ENCODE data around the gene NEURL2.

NEURL2 gene

DNA sequence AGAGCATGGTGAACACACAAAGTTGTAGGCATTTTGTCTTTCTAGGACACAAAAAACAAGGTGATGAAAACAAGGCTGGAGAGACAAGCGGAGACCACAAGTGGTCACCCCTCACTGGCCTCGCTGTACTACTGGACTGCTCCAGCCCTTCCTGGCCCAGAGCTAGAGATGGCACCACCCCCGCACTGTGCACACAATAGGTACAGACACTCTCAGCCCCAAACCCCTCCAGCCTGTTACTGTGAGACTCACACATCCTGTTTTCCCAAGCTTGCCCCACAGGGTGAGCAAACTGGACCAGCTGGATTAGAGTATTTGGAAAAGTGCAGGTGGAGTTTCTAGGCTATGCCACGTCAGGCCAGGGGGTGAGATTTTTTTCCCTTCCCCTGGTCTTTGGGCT, 18.4 kb downstream of the NEURL2 start:
- DNase-seq (ENCODE audit: low read depth in 2 of 2): no peak

DNA sequence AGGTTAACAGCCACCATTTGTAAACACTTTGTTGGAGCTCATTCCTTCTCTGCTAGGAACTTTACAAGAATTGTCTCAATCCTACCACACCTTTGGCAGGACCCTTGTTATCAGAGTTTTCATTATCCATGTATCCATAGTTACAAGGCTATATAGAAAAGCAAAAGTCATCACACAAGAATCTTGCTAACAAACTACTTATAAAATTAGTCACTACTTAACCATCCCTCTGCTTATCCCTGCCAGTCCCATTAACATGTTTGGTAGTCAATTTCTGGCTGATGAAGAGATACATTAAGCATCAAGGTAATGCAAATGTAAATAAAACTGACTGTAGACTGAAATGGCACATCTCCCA, 23.2 kb downstream of the NEURL2 start:
- no peak for DNase-seq (ENCODE audit: low read depth in 2 of 2)

DNA sequence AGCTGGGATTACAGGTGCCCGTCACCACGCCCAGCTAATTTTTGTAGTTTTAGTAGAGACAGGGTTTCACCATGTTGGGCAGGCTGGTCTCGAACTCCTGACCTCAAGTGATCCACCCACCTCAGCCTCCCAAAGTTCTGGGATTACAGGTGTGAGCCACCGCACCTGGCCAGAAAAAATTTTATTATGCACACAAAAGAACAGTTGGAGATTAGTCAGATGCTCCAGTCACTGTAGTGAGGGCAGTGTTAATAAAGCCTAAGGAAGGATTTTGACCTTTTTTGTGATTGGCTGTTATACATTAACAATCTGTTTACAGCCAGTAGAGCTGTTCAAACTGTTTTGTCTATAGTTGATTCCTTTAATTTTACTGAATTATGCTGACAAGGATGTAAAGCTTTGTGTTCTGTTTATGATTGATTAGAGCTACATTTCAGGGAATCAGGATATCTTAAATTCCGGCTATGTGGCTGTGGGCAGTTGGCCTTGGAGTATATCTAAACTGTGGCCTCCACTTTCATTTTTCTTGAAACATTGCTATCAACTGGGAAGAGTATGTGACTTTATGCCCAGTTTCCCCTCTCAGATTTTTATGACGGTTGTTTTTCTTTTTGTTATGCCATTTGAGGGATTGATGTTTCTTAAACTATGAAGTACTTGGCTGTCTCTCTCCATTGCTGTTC, 23.7 kb downstream of the NEURL2 start:
- no peak for DNase-seq (ENCODE audit: low read depth in 2 of 2)

DNA sequence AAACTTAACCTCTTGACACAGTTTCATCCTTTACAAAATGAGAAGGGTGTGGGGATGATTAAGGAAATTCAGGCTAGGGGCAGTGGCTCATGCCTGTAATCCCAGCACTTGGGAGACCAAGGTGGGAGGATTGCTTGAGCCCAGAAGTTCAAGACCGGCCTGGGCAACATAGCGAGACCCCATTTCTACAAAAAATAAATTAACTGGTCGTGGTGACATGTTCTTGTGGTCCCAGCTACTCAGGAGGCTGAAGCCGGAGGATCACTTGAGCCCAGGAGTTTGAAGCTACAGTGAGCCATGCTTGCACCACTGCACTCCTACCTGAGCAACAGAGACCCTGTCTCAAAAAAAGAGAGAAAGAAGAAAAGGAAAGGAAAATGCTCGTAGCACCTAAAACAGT, 24.6 kb downstream of the NEURL2 start:
- DNase-seq (ENCODE audit: low read depth in 2 of 2): no peak

DNA sequence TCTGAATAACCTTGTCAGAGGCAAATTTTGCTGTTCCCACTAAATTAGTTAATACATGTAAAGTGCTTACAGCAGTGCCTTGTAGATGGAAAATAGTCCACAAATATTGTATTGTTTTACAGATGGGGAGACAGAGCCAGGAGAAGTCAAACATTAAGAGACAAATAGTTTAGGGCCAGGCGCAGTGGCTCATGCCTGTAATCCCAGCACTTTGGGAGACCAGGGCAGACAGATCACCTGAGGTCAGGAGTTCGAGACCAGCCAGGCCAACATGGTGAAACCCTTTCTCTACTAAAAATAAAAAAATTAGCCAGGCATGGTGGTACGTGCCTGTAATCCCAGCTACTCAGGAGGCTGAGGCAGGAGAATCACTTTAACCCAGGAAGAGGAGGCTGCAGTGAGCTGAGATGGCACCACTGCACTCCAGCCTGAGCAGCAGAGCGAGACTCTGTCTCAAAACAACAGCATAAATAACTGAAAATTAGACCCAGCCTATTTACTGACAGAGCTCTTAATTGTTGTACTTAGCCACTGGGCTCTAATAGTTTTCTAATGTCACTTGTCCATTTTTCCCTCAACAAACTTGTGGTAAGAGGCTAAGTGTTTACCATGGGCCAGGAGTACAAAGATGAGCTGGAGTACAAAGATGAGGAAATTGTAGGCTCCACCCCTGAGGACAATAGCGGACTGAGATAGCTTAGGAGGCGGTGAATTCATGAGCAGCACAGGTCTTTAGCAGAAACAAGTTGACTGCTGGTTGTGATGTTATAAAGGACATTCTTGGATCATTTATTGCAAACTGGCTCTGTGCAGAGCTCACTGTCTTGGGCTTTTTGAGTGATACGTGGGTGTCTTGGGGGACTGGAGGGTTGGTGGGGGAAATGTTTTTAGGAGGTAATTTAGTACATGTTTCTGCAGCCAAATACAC, 27.2 kb downstream of the NEURL2 start:
- DNase-seq (ENCODE audit: low read depth in 2 of 2): no peak

DNA sequence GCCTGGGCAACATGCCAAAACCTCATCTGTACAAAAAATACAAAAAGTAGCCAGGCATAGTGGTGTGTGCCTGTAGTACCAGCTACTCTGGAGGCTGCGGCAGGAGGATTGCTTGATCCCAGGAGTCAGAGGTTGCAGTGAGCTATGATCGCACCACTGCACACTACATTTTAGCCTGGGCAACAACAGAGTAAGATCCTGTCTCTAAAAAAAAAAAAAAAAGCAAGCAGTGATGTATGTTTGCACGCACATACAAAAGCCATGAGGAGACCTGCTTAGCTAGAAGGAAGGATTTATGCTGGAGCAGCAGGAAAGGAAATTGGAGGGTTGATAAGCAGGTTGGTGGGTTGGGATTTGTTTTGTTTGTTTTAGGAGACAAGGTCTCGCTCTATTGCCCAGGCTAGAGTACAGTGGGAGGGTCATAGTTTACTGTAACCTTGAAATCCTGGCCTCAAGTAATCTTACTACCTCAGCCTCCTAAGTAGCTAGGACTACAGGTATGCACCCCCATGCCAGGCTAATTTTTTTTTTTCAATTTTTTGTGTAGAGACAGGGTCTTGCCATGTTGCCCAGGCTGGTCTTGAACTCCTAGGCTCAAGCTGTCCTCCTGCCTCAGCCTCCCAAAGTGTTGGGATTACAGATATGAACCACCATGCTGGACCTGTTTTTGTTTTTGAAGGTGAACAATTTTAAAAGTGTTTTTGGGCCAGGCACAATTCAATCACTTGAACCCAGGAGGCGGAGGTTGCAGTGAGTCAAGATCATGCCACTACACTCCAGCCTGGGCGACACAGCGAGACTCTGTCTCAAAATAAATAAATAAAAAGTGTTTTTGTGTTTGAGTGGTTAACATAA, 29.6 kb downstream of the NEURL2 start:
- DNase-seq (ENCODE audit: low read depth in 2 of 2): no peak

DNA sequence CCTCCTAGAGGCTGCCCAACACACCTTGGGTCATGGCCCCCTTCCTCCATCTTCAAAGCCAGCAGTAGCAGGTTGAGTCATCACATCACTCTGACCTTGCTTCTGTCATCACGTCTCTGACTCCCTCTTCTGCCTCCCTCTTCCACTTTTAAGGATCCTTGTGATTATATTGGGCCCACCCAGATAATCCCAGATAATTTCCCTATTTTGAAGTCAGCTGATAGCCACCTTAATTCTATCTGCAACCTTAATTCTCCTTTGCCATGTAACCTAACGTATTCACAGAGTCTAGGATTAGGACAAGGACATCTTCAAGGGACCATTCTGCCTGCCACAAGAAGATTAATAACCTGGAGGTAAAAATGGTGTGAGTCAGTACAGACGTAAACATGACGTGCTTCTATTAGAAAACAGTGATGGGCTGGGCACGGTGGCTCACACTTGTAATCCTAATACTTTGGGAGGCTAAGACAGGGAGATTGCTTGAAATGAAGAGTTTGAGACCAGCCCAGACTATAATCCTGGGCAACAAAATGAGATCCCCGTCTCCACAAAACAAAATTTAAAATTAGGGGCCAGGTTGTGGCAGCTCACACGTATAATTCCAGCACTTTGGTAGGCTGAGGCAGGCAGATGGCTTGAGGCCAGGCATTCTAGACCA, 30.3 kb downstream of the NEURL2 start:
- DNase-seq (ENCODE audit: low read depth in 2 of 2): no peak

DNA sequence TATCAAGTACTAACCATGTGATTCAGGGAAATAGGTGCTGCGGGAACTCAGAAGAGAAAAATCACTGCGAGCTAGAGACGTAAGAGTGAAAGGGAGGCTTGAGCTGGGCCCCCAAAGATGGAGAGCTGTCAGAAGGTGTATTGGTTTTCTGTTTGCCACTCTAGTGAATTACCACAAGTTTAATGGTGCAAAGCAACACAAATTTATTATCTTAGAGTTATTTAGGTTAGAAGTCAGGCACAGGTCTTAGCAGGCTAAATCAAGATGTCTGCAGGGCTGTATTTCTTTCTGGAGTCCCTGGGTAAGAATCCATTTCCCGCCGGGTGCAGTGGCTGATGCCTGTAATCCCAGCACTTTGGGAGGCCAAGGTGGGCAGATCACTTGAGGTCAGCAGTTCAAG, 31.1 kb downstream of the NEURL2 start:
- no peak for DNase-seq (ENCODE audit: low read depth in 2 of 2)

DNA sequence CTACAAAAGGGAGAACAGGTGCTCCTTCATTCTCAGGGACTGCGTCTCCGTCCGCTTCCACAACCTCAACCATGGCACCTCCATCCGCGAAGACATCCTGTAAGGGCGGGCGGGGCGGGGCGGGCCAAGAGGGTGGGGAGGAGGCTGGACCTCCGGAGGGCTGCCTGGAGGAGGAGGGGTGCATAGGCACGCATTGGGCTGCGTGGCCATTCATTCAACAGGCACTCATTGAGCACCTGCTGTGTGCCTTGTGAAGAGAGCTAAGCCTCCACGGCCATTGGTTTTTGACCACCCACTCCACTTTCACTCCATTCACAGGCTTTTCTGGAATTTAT, 33.2 kb downstream of the NEURL2 start:
- DNase-seq (ENCODE audit: low read depth in 2 of 2): no peak

DNA sequence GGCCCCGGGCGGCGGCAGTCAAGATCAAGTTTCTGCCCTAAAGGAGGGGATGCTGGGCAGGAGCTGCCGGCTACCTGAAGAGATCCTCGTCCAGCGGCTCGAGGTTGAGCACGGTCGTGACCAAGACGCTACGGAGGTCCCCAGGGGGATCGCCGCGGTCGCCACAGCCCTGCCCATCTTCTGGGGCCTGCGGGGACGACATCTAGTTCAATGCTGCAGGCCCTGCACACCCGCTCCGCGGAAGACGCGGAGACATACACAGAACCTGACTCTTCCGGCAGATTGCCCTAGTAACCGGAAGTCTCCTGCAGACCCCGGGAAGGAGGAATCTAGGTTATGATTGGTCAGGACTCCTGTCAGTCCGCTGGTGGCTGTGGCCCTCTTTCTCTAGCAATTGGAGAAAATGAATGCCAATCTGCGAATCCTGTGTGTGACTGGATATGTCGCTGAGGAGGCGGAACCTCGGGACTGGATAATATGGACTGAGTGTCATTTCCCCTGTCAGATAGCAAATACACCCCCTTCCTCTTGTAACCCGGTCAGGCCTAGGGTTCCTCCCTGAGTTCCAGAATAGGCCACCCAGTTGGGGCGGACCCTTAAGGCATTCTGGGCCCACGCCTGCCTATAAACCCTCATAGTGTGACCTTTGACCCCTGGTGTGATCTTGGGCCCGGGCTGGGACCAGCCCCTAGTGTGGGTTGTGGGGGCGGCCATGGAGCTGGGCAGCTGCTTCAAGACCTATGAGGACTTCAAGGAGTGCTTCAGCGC, 33.7 kb downstream of the NEURL2 start, which contains the start of the genes ACOT8 and ZSWIM3:
ACOT8 (minus strand) TSS at position 279 of the 768 bp plus-strand sequence; CDS start at position 202, 77 bp downstream.
ZSWIM3 (plus strand) TSS at position 501 of the 768 bp plus-strand sequence; CDS start at position 713, 212 bp downstream.
- DNase-seq (ENCODE audit: low read depth in 2 of 2): peak; percentile 62 to 91

DNA sequence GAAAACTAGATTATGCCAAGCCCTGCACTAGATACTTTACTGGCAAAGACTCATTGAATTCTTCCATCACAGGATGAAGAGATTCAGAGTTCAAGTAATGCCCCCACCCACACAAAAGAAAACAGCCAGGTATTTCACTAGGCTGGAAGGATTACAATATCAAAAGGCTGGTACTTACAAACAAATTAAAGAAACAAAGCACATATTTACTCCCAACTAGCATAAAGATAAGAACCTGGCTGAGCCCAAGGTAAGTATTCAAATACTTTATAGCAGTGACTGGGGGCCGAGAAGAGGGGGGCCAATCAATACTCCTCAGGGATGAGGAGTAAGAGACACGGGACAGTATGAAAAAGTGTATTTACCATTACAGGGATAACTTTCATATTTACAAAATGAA, 37.5 kb downstream of the NEURL2 start:
- DNase-seq (ENCODE audit: low read depth in 2 of 2): no peak

DNA sequence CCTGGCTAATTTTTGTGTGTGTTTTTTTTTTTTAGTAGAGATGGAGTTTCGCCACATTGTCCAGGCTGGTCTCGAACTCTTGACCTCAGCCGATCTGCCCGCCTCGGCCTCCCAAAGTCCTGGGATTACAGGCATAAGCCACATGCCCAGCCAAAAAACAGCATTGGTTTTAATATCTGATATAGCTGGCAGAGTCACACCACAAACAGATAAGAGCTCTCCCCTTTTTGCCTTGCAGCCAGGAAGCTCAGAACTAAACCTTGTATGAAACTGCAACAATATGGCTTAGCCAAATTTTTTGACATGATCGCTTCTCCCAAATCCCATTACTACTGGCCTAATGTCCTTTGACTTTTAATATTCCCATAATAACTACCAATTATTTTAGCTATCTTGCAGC, 38.7 kb downstream of the NEURL2 start:
- no peak for DNase-seq (ENCODE audit: low read depth in 2 of 2)

DNA sequence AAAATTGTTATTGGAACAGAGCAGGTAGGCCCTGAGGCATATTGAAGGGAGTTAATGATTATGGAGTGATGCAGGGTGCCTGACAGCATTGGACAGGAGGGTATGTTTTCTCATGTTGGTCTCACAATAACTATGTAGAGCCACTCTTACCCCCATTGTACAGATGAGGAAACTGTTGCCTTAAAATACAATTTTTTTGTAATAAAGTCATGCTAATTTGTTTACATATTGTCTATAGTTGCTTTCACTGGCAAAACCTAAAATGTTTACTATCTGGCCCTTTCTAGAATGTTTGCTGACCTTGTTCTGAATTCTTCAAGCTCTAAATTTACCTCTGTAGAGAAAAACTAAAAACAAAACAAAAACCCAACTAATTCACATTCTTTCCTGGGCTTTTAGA, 39.5 kb downstream of the NEURL2 start:
- no peak for DNase-seq (ENCODE audit: low read depth in 2 of 2)

DNA sequence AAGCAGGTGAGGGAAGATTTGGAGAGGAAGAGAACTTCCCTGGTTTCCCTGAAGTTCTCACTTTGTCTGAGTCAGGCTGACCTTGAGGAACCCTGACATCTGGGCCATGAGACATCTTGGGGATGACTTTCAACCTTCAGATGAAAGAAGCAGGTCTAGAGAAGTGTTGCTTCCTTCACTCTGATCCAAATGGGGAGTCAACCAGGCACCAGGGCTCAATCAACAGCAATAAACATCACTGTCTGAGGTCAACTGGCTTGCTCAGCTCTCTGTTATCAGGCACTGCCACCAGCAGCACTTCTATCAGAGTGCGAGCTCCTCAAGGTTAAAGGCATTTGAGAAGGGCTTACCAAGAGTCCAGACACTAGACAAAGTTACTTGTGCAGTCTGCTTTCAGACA, 40.1 kb downstream of the NEURL2 start:
- no peak for DNase-seq (ENCODE audit: low read depth in 2 of 2)

DNA sequence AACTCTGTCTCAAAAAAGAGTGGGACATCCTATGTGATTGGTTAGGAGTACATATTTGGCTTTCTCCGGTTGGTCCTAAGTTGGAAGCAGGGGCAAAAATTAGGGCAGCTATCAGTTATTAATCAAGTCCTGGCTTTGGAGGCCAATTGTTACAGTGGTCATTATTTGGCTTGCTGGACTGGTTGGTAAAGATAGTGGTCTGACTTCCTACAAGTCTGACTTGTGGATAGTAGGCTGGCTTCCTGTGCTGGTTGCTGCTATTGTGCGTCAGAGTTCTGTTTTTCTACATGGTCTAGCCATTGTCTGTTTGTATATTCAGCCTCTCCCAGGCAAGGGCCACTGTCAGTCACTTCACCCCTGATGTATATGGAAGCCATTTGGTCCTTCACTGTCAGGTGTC, 40.8 kb downstream of the NEURL2 start:
- DNase-seq (ENCODE audit: low read depth in 2 of 2): no peak

DNA sequence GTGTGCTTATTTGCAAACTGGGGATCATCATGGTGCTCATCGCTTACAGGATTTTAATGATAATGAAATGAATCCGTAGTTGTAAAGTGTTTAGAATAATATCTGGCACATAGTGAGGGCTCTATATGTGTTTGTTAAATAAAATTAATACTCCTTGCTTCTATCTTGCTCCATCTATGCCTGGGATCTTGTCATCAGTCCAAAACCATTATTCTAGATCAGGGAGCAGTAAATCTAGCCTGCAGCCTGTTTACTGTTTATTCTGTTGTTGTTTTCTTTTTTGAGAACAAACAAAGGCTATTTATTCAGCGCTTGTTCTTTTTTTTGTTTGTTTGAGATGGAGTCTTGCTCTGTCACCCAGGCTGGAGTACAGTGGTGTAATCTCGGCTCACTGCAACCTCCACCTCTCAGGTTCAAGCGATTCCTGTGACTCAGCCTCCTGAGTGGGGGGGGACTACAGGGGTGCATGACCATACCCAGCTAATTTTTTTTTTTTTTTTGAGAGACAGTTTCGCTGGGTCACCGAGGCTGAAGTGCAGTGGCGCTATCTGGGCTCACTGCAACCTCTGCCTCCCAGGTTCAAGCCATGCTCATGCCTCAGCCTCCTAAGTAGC, 41.9 kb downstream of the NEURL2 start:
- DNase-seq (ENCODE audit: low read depth in 2 of 2): no peak

DNA sequence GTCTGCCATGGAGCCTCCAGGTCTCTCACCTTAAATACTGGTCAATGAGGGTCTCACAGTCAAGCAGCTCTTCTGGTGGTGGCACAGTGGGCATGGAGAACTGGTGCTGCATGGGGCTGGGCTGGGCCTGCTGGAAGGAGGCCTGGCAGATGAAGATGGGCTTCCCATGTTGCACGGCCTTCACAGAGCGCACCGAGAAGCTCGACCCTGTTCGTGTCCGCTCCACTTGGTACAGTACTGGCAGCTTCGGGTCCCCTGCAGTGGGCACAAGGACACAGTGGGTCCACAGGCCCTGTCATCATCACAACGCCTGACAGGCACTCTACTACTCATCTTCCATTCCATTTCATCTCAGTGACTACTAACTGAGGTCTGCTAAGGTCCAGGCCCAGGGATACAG, 42.6 kb downstream of the NEURL2 start:
- DNase-seq (ENCODE audit: low read depth in 2 of 2): no peak

DNA sequence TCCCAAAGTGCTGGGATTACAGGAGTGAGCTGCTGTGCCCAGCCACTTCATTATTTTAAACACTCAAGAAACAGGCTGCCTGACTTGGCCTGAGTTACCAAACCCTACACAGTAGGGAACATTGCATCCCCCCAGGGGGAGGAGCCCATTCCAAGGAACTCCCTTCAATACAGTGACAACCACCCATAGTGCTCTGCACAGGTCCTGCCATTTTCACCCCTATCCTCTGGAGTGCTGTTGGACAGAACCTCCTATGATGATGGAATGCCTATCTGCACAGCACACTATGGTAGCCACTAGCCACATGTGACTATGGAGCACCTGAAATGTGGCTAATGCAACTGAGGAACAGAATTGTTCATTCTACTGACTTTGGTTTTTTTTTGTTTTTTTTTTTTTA, 45.6 kb downstream of the NEURL2 start:
- DNase-seq (ENCODE audit: low read depth in 2 of 2): no peak

DNA sequence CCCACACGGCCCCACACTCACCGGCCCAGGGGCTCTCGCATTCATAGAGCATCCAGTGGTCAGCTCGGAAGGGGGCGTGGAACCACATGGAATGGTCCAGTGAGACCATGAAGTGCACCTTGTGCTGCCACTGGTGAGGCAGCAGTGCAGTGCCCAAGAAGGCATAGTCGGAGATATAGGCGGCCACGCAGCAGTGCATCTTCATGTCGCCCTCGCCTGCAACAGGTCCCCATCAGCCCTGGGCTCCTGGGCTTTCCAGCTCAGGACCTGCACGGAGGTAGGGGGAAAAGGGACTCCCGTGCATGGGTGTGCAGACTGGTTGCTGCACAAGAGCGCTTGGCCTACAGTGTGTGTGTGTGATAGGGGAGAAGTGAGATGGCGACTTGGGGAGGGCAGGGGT, 47.5 kb downstream of the NEURL2 start:
- no peak for DNase-seq (ENCODE audit: low read depth in 2 of 2)

DNA sequence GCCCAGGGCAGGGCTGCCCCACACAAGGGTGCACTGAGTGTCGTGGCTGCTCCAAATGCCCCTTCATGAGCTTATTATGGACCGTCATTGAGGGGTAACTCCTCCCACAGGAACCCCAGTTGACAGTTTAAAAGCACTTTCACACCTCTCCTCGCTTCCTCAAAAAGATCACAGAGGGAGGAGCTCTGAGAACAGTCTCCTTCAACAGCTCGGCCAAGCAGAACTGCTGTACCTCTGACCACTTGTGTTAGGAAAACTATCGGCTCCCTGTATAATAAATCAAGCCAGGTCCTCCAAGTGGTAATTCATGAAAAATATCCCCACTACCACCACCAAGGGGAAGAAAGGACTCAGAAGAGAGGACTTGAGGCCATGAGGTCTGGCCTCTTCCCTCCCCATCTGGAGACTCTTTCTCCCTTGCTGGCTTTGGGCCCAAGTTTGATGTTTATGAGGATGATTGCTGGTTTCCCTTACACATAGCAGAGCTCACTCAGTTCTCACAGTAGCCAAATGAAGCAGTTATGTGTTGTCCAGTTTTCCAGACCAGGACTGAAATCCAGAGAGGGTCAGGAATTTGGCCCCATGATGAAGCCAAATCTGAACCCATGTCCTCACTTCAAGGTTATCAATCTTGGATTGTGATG, 48.7 kb downstream of the NEURL2 start:
- no peak for DNase-seq (ENCODE audit: low read depth in 2 of 2)

Data from stimulated activated CD4-positive, alpha-beta T cell treated with anti-CD3 and anti-CD28 coated beads, Interleukin-1b, Interleukin-23, amount 100 ng/mL, for 4 hours (primary cell).